Raji (cell line): ENCODE results near the gene FKBP1A.

ENCODE experiments used
- POLR2A ChIP-seq: IDR thresholded peaks from 2 replicates; pipeline ENCODE4 v1.6.1; 2011; ENCODE audit warnings: low read depth, low read length, control low read depth; ENCODE audit not compliant: insufficient read depth

FKBP1A gene

GRCh38 chr20:1424336-1424735 lies 31.5 kb upstream of the FKBP1A start:
- no peak for TF ChIP-seq POLR2A

DNA sequence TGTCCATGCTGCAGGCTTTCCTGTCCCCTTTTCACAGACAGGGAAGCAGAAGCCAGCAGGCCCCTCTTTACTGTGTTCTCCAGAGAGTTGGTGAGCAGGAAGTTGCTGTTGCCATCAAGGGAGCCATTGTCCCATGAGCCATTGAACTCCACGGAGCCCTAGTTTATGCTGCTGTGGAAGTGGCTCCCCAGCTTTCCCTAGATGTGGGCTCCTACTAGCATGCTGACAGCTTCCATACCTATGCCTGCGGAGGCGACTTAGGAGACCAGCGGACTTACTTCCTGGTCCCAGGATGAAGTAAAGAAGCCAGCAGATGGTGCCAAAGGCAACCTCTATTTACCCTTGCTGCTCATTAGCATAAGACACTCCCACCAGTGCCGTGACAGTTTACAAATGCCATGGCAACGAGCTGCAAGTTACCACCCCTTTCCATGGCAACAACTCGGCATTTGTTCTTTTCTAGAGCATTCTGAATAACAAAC lies 30.8 kb upstream of the FKBP1A start:
- TF ChIP-seq POLR2A = no peak

- no peak for TF ChIP-seq POLR2A
Measured at GRCh38 chr20:1423206-1423605, 30.4 kb upstream of the FKBP1A start.

GRCh38 chr20:1422753-1423152 lies 29.9 kb upstream of the FKBP1A start:
- TF ChIP-seq POLR2A = no peak

DNA sequence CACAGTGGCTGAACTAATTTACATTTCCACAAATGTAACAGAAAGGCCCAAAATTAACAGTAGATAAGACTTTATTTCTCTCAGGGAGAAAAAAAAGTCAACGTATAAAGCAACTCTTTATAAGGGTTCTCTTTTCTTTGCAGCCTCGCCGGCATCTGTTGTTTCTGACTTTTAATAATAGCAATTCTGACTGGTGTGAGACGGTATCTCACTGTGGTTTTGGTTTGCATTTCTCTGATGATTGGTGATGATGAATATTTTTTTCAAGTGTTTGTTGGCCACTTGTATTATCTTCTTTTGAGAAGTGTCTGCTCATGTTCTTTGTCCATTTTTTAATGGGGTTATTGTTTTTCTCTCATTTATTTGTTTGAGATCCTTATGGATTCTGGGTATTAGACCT lies 27.2 kb upstream of the FKBP1A start:
- TF ChIP-seq POLR2A = no peak

DNA sequence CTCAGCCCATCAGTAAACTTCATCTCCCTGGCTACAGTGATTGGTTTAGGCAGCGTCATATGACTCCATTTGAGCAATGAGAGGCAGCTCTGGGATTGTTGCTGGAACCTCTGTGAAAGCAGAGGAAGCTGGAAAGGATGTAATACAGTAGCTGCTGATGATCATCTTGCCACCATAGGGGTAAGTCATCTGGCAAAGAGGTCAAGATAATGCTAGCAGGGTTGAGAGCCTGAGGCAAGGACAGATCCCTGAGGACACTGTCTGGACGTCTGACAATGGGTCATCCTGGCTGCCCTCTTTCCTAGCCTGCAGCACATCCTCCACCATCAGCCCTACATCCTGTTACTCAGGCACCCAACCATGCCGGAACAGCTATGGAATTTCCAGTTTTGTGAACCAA lies 25.5 kb upstream of the FKBP1A start:
- no peak for TF ChIP-seq POLR2A

- TF ChIP-seq POLR2A = no peak
Measured at GRCh38 chr20:1417790-1418189, 24.9 kb upstream of the FKBP1A start.

GRCh38 chr20:1417273-1417672 lies 24.4 kb upstream of the FKBP1A start:
- no peak for TF ChIP-seq POLR2A

DNA sequence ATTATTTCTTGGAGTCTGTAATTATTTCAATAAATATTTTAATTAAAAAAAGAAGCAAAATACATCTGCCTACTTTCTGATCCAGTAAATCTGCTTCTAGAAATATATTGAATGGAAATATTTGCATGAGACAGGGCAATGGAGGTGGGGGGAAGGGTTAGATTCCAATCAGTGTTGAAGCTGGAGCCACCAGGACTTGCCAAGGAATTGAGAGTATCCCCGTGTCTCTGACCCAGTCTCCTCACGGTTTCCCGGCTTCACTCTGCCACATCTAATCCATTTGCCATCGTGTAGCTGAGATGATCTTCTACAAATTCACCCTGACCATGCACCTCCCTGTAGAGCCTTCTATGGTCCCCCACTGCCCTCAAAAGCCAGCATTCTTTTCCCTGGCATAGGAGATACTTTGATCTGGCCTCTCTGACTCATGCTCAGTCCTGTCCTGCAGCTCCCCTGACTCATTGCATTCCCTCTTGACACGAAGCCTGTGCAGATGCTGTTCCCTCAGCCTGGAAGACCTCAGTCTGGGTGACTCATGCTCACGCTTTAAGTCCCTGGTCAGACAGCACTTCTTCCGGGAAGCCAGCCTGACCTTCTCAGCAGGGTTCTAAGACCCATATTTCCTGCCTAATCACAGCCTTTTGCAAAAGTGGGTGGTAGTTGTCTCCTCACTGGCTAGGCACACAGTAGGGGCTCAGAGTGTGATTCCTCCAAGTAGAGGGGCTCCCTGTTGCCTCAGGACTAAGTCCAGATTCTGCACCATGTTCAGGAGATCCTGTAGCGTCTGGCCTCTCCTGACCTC lies 23.0 kb upstream of the FKBP1A start:
- no peak for TF ChIP-seq POLR2A

DNA sequence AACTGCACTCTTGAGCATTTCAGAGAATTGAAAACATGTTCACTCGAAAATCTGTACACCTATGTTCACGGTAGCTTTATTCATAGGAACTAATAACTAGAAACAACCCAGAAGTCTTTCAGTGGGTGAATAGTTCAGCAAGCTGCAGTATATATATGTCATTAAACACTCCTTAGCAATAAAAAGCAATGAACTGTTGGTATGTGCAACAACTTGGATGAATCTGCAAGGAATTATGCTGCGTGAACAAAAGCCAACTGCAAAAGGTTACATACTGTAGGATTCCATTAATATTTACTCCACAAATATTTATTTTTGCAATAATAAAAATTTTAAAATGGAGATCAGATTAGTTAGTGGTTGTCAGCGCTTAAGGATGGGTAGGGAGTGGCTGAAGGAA lies 22.1 kb upstream of the FKBP1A start:
- TF ChIP-seq POLR2A = no peak

DNA sequence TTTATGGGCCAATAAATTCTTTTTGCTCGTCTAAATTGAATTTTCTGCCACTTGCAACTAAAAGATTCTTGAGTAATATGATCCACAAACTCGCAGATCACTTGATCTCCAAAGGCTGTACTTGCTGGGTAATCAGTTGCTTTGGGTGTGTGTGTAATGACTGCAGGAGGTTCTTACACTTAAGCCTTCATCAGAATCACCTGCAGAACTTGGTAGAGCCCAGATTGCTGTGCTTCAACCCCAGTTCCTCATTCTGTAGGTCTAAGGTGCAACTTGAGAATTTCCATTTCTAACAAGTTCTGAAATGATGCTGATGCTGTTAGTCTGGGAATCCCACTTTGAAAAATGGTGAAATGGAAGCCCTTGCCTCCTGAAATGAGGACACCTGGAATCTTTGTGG lies 12.9 kb upstream of the FKBP1A start:
- TF ChIP-seq POLR2A = no peak

DNA sequence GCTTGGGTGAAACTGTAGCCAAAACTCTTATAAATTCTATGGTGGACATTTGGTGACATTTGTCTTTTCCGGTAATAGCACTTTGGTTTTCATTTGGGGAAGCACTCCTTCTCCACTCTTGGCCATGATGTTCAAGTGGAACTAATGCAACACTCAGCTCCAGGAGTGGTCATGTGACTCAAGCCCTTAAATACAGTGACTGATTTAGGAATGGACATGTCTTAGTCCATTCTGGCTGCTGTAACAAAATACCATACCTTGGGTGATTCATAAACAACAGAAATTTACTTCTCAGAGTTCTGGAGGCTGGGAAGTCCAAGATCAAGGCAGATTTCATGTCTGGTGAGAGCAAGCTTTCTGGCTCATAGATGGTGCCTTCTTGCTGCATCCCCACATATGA lies 10.8 kb upstream of the FKBP1A start:
- TF ChIP-seq POLR2A = no peak

DNA sequence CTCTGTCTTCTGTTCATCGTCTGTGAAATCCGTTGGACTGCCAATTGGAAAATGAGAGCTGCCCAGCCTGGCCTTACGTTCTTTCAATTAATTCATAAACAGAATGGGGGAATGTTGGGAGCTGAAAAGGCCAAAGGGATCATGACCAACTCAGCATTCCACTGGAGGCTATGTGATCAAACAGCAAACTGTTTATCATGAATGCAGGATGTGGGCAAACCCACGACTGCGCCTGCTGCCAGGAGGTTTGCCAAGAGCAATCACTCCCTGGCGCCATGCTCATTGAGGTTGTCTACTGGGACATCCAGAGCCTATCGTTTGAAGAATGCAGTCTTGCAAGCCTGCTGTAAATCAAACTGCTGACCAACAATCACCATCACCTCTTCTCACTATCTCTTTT lies 9.3 kb upstream of the FKBP1A start:
- TF ChIP-seq POLR2A = no peak

DNA sequence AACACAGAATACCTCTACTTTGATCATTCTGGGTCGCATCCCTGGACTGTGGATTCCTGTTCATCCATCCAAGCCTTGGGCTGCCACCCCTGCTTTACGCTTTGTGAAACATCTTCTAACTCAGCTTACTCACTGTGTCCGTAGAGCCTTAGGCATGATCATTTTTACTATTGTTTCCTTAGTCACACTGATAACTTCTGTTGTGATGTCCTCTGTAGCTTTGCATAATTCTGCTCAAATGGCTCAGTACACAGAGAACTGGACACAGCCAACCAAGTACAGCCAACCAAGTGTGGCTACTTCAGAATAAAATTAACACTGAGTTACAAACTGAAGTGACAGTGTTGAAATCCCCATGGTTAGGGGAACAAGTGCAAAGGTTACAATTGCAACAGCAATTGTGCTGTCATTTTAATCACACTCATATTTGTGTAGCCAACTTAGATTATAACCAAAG lies 8.6 kb upstream of the FKBP1A start:
- TF ChIP-seq POLR2A = no peak

DNA sequence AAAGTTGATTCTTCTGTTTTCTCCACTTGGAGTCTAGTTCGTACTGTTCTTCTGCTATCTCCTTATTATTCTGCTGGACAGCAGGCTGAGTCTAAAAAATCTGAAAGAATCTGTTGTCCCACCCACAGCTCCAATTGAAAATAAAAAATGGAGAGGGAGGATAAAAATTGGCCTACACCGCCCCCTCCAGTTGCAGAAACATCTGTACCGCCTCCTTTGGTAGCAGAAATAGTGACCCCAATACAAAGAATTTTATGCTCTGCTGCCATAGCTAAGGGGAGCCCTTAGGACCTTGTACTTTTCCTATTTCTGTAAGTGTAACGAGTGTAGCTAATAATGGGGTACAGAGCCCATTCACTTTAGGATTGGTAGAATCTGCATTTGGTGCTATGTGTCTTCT lies 4.9 kb upstream of the FKBP1A start:
- no peak for TF ChIP-seq POLR2A

DNA sequence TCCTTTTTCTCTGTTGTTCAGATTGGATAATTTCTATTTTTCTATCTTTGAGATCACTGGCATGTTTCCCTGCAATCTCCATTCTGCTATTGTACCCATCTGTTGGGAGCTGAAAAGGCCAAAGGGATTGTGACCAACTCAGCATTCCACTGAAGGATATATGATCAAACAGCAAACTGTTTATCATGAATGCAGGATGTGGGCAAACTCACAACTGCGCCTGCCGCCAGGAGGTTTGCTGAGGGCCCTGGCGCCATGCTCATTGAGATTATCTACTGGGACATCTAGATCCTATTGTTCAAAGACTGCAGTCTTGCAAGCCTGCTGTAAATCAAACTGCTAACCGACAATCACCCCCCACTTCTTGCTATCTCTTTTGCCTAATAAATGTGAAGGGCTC lies 3.8 kb upstream of the FKBP1A start:
- TF ChIP-seq POLR2A = no peak

- no peak for TF ChIP-seq POLR2A
Measured at GRCh38 chr20:1396264-1396663, 3.4 kb upstream of the FKBP1A start.

- TF ChIP-seq POLR2A = no peak
Measured at GRCh38 chr20:1394686-1395085, 1.8 kb upstream of the FKBP1A start.

GRCh38 chr20:1393507-1393882 lies 641 bp upstream of the FKBP1A start:
- no peak for TF ChIP-seq POLR2A
